Activated CD8-positive, alpha-beta T cell treated with anti-CD3 and anti-CD28 coated beads for 36 hours (primary cell): Measurements from ENCODE around the gene ADCK2. TPM values are rescaled to one million over a fixed set of nuclear protein-coding genes. Genes with fewer than 3 reads are reported as not detected.
"Not testable (repeated sequence)": the region's sequence is repeated elsewhere in the genome, so short reads cannot be mapped to it uniquely, and the experiment has no call there.

ENCODE experiments used
- ATAC-seq: fragments of 200-7000 bp; cut with Tn5 transposase; one replicate; pipeline ENCODE4 v1.10.0; 2021; ENCODE audit warnings: mild to moderate bottlenecking, moderate library complexity
- CTCF ChIA-PET: fragments of 350-600 bp; sonication (Branson Sonifier 250); formaldehyde crosslinking; loops from one replicate; lab custom pipeline; 2021; ENCODE audit warnings: antibody characterized with exemption; lab: Charles Lee
- POLR2A ChIA-PET: fragments of 350-600 bp; sonication (Branson Sonifier 250); formaldehyde crosslinking; loops from one replicate; lab custom pipeline; 2021; ENCODE audit warnings: antibody characterized with exemption; lab: Charles Lee
- DNase-seq: peaks from one replicate; pipeline ENCODE4 v3.0.0-alpha.2; 2020
- H3K27ac Mint-ChIP-seq: one replicate; pipeline ENCODE4 v1.8.0; 2021; ENCODE audit warnings: mild to moderate bottlenecking, mixed read lengths
- H3K27me3 Mint-ChIP-seq: one replicate; pipeline ENCODE4 v1.8.0; 2021; ENCODE audit warnings: mixed read lengths
- H3K36me3 Mint-ChIP-seq: one replicate; pipeline ENCODE4 v1.8.0; 2021; ENCODE audit warnings: low read depth, mixed read lengths
- H3K4me1 Mint-ChIP-seq: one replicate; pipeline ENCODE4 v1.8.0; 2021; ENCODE audit warnings: low read depth, mixed read lengths
- H3K4me3 Mint-ChIP-seq: one replicate; pipeline ENCODE4 v1.8.0; 2021; ENCODE audit warnings: mild to moderate bottlenecking, moderate library complexity, mixed read lengths
- H3K9me3 Mint-ChIP-seq: one replicate; pipeline ENCODE4 v1.8.0; 2021; ENCODE audit warnings: mixed read lengths
- CTCF ChIP-seq: fragments of 200-600 bp; IDR thresholded peaks from one replicate; pipeline ENCODE4 v1.8.0; 2022; ENCODE audit warnings: antibody characterized with exemption, mild to moderate bottlenecking
- intact Hi-C: fragments of 100-400 bp; cut with micrococcal nuclease; formaldehyde crosslinking; loops from one replicate; pipeline ENCODE4 v1.10.0; 2022
- total RNA-seq, 2 experiments: library from RNA; stranded (reverse); gene quantifications; one replicate each; pipeline ENCODE4 v1.2.3, GENCODE V29; 2021

Gene ADCK2
- total RNA-seq, 2 experiments from 2014 or later: 20.0 to 21.5 TPM

GRCh38 chr7:140669352-140669751, 3.4 kb upstream of the ADCK2 start:
- DNase-seq (no peak), ATAC-seq (no peak)
- Mint-ChIP-seq H3K36me3 (no peaks in the 10 kb centered on the region), H3K4me3 (no peak overlapping the region), H3K27ac (no peak overlapping the region), H3K27me3 (no peaks in the 10 kb centered on the region), H3K4me1 (peaks cover 15% of the 10 kb centered on the region), H3K9me3 (no peaks in the 10 kb centered on the region)
- CTCF ChIA-PET: interaction anchor here (0.9 to 2.7 kb wide), 4 partner anchors 9 to 153 kb away, joined by 3 to 19 read pairs (median 3); no protein-coding TSS in a partner anchor
- intact Hi-C loops: no loop called here
- POLR2A ChIA-PET: interaction anchor here (1.3 kb wide), 1 partner anchor 27 kb away, joined by 3 read pairs; the partner anchor contains the start of gene NDUFB2
- no peak for TF ChIP-seq CTCF

DNA sequence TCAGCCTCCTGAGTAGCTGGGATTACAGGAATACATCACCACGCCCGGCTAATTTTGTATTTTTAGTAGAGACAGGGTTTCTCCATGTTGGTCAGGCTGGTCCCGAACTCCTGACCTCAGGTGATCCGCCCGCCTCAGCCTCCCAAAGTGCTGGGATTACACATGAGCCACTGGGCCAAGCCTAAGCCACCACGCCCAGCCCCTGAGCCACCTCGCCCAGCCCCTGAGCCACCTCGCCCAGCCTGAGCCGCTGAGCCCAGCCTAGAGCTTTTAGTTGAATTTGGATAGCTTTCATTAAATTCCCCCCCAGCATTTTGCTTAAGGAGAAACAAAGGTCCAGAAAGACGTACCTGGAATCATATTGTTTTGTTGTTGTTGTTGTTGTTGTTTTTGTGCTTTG, 2.9 kb upstream of the ADCK2 start:
- H3K27ac Mint-ChIP-seq, intact Hi-C loops, ATAC-seq, H3K27me3 Mint-ChIP-seq, DNase-seq, H3K4me3 Mint-ChIP-seq, H3K9me3 Mint-ChIP-seq, H3K36me3 Mint-ChIP-seq: not testable (repeated sequence)
- CTCF ChIA-PET: interaction anchor here (1.0 to 2.7 kb wide), 3 partner anchors 10 to 21 kb away, joined by 3 to 19 read pairs (median 3); no protein-coding TSS in a partner anchor
- POLR2A ChIA-PET: interaction anchor here (1.3 kb wide), 1 partner anchor 27 kb away, joined by 3 read pairs; the partner anchor contains the start of gene NDUFB2
- H3K4me1 Mint-ChIP-seq: peaks cover 20% of the 10 kb centered on the region

DNA sequence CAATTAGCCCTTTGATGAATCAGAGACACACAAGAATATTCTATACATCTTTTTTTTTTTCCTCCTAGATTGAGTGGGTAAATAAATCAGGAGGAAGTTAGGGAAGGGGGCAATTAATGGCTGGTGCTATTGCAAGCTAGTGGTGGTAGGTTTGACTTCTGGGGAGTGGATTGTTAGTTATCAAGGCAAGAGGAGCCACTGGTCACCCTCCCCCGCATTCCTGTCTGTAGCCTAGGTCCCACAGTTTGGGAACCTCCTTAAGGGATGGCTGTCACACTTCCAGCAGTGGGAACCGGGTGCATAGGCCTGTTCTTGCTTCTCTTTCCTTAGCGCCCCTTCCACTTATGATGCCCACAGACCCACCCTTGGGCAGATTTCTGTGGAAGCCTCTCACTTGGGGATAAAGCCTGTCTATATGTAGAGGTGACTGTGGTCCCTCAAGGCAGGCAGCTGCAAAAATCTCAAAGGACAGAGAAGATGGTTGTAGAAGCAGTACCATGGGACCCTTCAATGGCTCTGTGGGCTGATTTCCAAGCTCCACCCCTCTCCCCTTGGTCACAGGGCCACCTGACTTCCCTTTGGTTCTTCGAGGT, 2.3 kb upstream of the ADCK2 start:
- no peak overlapping the region for H3K4me3 Mint-ChIP-seq
- ATAC-seq: no peak
- ChIA-PET CTCF (no interaction called here), POLR2A (no interaction called here)
- no peak overlapping the region for H3K27ac Mint-ChIP-seq
- H3K36me3 Mint-ChIP-seq: peaks cover 2% of the 10 kb centered on the region
- peaks cover 24% of the 10 kb centered on the region for H3K4me1 Mint-ChIP-seq
- no peaks in the 10 kb centered on the region for H3K27me3 Mint-ChIP-seq
- DNase-seq: no peak
- intact Hi-C loops: no loop called here
- no peaks in the 10 kb centered on the region for H3K9me3 Mint-ChIP-seq
- no peak for TF ChIP-seq CTCF

GRCh38 chr7:140671966-140672365, 779 bp upstream of the ADCK2 start:
- no peak for TF ChIP-seq CTCF
- H3K27me3 Mint-ChIP-seq: no peaks in the 10 kb centered on the region
- CTCF ChIA-PET: interaction anchor here (1.2 kb wide), 1 partner anchor 18 kb away, joined by 4 read pairs; no protein-coding TSS in a partner anchor
- H3K36me3 Mint-ChIP-seq: peaks cover 6% of the 10 kb centered on the region
- intact Hi-C loops: no loop called here
- H3K4me1 Mint-ChIP-seq: peaks cover 33% of the 10 kb centered on the region
- H3K9me3 Mint-ChIP-seq: no peaks in the 10 kb centered on the region
- ATAC-seq: no peak
- peak overlapping the region; percentile 67 for H3K4me3 Mint-ChIP-seq
- no peak for DNase-seq
- H3K27ac Mint-ChIP-seq: peak overlapping the region; percentile 82
- POLR2A ChIA-PET: interaction anchor here (3.6 kb wide), 1 partner anchor 25 kb away, joined by 14 read pairs; the partner anchor contains the start of gene NDUFB2

DNA sequence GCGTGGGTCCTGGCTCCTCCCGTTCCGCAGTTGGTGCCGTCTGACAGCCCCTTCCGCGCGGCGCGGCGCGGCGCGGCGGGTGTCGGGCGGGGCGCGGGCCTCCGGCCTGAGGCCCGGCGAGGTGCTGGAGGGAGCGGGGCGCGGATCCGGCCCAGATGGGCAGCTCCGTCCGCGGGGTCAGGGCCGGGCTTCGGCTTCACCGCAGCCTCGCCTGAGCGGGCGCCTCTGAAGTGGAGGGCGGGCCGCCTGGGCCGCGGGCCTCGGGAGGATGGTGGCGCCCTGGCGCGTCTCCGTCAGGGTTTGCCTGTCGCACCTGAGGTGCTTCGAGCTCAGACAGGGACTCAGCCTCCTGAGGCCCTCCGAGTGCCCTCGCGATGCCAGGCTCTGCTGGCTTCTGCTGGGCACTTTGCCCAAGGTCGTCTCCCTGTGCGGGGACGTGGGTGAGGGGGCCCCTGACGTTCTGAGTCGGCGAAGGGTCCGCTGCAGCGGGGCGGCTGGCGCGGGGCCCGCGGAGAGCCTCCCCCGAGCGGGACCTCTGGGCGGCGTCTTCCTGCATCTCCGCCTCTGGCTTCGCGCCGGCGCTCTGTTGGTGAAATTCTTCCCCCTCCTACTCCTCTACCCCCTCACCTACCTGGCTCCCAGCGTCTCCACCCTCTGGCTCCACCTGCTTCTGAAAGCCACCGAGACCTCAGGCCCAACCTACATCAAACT, 473 bp downstream of the ADCK2 start:
- CTCF ChIA-PET: interaction anchor here (1.1 to 2.3 kb wide), 3 partner anchors 13 to 20 kb away, joined by 4 to 7 read pairs (median 4); no protein-coding TSS in a partner anchor
- Mint-ChIP-seq H3K27me3 (no peaks in the 10 kb centered on the region), H3K4me3 (peak overlapping the region; percentile 86), H3K27ac (peak overlapping the region; percentile 78), H3K4me1 (peaks cover 35% of the 10 kb centered on the region), H3K9me3 (no peaks in the 10 kb centered on the region), H3K36me3 (peaks cover 13% of the 10 kb centered on the region)
- ATAC-seq: peak; percentile 74
- peak; percentile 57 for DNase-seq
- intact Hi-C loops: no loop called here
- TF ChIP-seq CTCF: no peak
- POLR2A ChIA-PET: interaction anchor here (1.1 to 3.6 kb wide), 3 partner anchors 11 to 44 kb away, joined by 3 to 14 read pairs (median 3); partner anchors contain the start of gene NDUFB2
